HG03025 (cell line): ENCODE data around the gene C10orf95.

ENCODE experiments used
- ATAC-seq: cut with Tn5 transposase; IDR thresholded peaks from one replicate; pipeline ENCODE4 v1.9.1; 2021; ENCODE audit warnings: mild to moderate bottlenecking, moderate library complexity; ENCODE audit not compliant: unreplicated experiment, low FRiP score

C10orf95 gene

GRCh38 chr10:102435529-102436233 lies 15.7 kb downstream of the C10orf95 start:
- ATAC-seq: no peak

DNA sequence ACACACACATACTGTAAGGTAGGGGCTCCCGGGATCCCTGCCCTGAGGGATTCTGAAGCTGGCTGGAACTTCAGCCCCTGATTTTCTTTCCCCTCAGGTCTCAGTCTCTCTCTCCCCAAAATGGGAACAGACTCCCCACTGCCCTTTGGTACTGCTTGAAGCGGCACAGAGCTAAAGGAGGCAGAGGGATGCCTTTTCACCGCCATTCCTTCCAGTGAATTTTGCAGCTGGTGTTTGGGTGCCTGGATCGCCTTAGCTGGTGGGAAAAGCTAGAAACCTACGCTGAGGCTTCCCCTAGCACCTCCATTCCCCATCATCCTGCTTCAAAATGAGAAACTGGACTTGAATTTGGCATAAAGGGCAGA lies 16.2 kb downstream of the C10orf95 start:
- ATAC-seq: no peak

- ATAC-seq: no peak
These were observed 16.8 kb downstream of the C10orf95 start for GRCh38 chr10:102434394-102435132.

DNA sequence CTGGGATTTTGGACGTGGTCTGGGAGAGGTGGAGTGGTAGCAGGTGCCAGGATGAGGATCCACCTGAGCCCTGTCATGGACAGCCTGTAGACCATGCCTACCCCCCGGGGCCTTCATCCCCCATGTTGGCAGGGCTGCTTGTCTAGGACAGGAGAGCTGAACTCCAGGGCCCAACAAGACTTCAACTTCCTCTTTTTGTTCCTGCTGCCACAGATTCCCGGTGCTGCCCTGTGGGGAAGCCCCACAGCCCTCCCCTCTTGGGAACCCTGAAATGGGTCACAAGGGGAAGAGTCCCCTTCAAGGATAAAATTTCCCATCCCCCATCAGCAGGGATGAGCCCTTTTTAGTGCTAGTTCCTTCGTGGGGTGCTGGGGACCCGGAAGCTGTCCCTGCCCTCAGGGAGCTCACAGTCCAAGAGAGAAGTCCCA lies 17.7 kb downstream of the C10orf95 start:
- ATAC-seq: no peak

DNA sequence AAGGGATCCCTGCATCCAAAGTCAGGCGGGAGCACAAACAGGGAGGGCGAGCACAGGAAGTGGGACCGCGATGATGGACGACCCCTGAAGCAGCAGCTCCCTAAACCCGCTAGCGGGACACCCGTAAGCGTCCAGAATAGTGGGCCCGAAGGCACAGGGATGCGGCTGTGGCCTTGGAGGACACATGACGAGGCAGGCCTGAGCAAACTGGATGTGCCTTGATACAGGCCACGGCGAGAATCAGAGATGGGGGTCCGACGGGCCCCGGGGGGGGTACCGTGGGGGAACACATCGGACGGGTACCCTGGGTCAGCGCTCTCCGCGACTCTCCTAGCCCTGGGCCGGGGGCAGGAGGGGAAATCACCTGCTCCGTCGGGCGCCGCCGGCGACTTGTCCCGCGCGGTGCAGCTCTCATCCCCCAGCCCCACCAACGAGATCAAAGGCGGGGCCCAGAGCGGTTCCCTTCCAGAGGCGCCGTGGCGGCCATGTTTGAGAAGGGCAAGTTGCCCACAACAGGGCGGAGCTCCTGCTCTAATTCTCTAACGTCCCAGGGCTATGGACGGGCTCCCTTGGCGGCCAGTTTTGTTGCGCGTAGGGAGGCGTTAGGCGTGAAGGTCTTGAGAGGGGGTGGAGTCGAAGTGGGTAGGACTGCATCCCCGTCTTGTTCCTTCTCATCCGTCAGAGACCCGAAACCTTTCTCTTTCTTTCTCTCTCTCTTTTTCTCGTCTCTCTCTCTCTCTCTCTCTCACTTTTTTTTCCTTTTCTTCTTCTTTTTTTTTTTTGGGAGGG lies 19.0 kb downstream of the C10orf95 start, which contains the start of gene CUEDC2:
TSS of gene CUEDC2 (minus strand) at position 413 of the 789 bp plus-strand sequence. CDS start 7,386 bp downstream, outside the sequence.
- ATAC-seq: peak; percentile 81

DNA sequence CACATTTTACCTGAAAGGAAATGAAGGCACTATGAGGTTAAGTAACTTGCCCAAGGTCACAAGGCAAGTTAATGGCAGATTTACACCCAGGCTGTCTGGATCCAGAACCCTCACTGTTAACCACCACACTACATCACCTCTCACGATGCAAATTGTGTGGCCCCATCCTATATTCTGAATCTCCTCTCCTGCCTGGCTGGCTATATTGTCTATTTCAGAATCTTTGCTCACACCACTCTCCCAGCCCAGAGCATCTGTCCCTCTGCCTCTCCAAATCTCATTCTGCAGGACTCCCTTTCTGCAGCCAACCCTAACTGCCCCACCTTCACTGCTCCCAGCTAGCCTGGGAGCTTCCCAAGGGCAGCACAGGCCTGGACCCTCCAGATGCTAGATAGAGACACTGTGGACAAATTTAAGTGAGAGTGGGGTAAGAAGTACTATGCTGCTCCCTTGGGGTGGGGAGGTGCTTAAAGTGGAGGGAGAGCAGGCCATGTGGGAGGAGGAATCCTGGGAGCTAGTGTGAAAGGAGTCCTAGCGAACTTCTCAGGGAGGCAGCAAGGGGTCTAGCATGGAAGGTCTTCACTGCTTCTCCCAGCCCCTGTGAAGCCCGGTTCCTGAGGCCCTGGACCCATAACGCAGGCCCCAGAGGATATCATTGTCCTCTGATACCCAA lies 19.8 kb downstream of the C10orf95 start:
- no peak for ATAC-seq

- no peak for ATAC-seq
These were observed 21.9 kb downstream of the C10orf95 start for GRCh38 chr10:102429468-102429867.

GRCh38 chr10:102426803-102427287 lies 24.5 kb downstream of the C10orf95 start:
- no peak for ATAC-seq

DNA sequence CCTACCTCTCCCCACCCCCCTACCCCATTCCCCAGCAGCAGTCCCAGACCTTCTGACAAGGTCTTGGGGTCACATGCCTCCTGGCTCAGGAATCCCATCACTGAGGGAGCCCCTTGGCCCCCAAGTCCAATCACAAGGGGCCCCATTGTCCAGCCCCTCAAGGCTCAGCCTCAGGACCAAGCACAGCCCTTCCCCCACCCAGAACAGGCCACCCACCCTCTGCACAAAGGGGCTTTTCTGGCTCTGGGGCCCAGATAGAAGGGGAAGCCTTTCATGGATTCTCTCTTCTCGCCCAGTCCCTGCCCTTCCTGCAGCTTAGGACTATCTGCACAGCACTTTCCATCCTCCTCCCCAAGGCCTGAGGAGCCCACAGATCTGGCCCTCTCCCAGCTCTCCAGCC lies 25.9 kb downstream of the C10orf95 start:
- ATAC-seq: no peak

DNA sequence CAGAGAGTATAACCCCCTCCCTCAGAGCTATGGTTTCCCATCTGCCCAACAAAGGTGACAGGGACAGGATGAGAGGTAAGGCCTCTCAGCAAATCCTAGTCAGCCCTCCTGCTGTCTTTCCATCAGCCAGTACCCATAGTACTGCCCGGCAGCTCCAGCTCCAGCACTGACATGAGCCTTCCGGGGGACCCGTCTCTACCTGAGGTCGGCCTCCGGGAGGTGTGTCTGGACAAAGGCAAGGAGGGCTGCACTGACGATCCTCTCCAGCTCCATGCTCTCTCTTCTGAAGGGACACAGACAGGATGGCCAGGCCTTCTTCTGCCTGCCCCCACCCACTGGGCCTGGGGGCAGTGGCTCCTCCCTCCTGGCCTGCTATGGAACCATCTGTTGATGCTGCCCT lies 26.4 kb downstream of the C10orf95 start:
- ATAC-seq: no peak

DNA sequence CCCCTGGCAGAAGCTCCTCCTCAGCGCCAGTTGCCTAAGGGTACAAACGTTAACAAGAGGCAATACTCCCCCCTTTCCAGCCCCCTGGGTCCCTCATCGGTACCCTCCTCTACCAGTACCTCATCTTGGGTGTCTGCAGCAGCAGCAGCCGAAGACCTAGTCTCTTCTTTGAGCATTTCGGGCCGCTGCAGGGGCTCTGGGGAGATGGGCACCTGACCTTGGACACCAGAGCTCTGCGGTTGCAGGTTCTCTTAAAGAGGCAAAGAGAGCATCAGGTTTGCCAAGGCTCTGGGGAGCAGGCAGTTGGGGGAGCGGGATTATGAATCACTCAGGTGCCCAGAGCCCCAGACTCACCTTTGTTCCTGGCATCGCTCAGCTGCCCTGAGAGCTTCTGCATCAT lies 27.2 kb downstream of the C10orf95 start:
- no peak for ATAC-seq

DNA sequence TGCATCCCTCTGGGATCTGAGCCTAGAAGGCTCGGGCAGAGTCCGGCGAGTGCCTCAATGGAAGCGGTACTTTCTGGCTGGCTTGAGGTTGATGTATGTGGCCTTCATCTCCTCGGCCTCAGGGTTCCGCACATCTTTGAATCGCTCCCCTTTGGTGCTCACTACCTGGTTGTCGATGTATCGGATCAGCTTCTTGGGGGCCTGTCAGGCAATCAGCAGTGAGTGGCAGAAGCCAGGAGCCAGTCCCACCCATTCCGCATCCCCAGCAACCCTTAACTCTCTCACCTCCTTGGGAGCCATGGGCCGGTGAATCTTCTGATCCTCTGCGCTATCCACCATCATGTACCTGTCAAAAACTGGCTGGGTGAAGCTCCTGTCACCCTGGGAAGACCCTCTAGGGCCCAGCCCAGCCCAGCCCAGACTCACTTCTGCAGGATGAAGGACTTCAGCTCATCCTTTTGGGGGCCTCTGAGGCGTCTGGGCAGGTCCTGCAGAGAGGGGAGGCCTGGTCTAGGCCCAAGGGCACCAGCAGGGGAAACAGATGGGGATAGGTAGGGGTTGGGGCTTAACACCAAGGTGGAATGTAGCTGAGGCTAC lies 27.9 kb downstream of the C10orf95 start:
- no peak for ATAC-seq

DNA sequence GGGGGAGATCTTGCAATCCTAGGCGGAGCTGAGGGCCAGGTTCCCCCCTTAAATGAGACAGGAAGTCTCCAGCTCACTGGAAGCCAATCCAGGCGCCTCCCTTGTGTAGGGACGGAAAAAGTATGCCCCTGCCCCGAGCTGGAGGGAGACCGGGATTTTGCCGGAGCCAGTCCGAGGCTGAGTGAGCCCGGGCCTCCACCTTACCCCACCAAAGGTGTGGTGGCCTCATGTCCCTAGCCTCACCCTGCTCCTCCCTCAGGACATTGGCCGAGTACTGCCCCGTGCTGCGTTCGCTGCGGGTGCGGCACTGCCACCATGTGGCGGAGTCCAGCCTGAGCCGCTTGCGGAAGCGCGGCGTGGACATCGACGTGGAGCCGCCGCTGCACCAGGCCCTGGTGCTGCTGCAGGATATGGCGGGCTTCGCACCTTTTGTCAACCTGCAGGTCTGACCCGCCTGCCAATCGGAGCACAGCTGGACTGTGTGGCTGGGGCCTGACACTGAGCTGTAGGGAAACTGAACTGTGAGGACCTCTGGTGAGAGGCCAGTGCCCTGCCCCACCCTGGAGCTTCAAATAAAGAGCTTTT lies 28.7 kb downstream of the C10orf95 start:
- ATAC-seq: no peak

- ATAC-seq: no peak
These were observed 29.4 kb downstream of the C10orf95 start for GRCh38 chr10:102421757-102422512.

DNA sequence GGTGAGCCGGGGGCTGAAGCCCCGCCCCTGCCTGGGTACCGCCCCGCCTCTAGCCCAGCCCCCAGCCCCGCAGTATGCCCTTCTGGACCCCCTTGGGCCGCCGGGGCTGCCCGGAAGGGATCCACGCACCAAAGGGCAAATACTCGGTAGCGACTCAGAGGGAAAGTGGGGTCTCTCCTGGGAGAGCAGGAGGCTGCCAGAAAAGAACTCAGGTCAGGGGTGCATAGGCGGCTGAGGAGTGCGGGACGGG lies 29.9 kb downstream of the C10orf95 start:
- peak; percentile 9 for ATAC-seq

GRCh38 chr10:102420714-102421506 lies 30.4 kb downstream of the C10orf95 start, which contains the start of gene FBXL15:
TSS of gene FBXL15 (plus strand) at chr10:102420836. CDS start at chr10:102421130, 294 bp downstream.
- ATAC-seq: peak; percentile 67

- no peak for ATAC-seq
These were observed 31.1 kb downstream of the C10orf95 start for GRCh38 chr10:102420181-102420713.
